Cerebellar nuclear complex (tissue), 1 donor: ENCODE measurements around the gene TSPAN16.

Source experiments
- DNase-seq, 2 experiments: peaks; one replicate each; lab custom pipeline; 2025; lab: John Stamatoyannopoulos, UW

The TSPAN16 gene, protein sequence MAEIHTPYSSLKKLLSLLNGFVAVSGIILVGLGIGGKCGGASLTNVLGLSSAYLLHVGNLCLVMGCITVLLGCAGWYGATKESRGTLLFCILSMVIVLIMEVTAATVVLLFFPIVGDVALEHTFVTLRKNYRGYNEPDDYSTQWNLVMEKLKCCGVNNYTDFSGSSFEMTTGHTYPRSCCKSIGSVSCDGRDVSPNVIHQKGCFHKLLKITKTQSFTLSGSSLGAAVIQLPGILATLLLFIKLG

DNA sequence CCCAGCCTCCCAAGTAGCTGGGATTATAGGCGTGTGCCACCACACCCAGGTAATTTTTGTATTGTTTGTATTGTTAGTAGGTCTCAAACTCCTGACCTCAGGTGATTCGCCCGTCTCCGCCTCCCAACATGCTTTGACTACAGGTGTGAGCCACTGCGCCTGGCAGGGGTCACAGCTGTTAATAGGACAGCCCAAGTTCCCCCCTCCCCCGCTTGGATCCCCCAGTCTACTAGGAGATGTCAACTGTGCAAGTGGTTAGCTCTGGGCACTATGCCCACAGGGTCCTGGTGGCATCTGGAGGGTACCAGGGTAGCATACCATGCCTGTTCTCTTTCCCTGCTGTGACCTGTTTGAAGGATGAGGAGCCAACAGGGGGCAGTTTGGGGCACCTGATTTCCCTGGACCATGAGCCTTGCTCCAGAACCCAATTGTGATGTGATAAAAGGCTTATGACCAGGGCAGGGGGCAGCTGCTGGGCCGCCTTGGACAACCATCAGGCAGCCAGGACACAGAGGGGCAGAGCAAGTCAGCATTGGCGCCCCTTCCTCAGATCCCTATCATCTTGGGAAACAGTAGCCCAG lies at the start of gene TSPAN16:
TSPAN16 (plus strand) TSS at position 496 of the 581 bp plus-strand sequence. CDS start 138 bp downstream, outside the sequence.
- no peak for DNase-seq

DNA sequence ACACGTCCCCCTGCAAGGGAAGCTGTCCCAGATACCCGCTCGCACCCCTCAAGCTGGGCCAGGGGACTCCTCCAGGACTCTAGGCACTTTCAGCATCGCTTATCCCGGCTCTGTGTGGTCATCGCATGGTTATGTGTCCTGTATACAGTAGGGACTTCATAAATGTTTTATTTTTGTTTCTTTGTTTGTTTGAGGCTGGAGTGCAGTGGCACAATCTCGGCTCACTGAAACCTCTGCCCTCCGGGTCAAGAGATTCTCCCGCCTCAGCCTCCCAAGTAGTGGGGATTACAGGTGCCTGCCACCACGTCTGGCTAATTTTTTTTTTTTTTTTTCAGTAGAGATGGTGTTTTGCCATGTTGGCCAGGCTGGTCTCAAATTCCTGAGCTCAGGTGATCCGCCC lies 49.0 kb upstream of the TSPAN16 start:
- DNase-seq: no peak

DNA sequence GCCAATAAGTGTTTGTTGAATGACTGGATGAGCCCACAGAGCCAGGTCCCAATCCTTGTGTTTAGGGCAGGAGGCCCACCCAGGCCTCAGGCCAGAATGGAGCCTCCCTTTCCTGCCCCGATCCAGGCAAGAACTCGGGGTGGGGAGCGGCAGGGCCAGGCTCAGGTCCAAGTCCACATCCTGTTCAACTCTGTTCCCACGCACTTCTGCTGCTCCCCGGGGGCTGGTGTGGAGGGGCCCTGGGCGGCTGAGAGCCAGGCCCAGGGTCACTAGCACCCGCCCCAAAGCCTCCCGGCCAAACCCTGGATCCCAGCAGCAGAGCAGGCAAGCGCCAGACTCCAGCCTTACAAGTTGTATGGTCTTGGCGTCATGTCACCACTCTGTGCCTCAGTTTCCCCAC lies 48.6 kb upstream of the TSPAN16 start:
- DNase-seq: no peak

DNA sequence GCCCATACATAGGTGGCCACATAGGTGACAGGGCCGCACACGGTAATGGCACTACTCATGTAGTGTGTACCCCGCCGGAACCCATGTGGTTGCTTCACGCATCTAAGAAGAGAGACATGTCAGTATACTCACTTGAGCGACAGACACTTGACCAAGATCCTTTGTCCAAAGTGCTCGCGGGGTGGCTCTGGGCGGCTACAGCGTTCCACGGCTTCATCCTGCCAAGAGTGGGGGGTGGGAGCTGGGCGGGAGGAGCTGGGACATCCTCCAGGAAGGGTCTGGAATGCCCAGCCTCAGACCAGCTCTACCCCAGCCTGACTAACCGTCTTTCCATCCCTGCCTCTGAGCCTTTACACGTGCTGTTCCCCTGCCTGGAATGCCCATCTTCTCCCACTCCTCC lies 48.0 kb upstream of the TSPAN16 start:
- DNase-seq: no peak

DNA sequence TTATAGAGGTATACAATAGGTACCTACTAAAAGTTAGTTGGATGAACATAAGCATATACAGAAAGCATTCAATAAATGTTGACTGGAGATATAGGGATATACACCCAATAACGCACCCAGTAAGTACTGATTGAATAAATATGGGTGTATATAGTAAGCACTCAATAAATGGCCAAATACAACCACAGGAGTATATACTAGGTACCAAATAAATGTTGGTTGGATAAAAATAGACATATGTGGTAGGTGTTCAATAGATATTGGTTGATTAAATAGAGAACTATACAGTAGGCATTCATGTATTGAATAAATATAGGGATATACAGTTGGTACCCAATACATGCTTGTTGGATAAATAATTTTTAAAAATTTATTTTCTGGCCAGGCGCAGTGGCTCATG lies 47.1 kb upstream of the TSPAN16 start:
- no peak for DNase-seq

DNA sequence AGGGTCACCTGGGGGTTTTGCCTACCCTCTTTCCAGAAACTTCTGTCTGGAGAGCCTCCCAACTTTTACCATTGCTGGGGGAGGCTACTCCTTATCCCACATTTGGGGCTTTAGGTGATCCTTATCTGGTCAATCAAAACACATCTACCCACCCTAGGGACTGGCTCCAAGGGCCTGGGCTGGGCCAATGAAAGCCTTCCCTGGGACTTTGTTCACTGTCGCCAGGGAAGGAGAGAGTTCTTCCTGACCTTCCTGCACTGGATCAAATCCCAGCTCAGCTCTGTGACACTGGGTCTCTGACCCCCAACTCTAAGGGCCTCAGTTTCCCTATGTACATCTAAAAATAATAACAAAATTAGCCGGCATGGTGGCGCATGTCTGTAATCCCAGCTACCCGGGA lies 44.7 kb upstream of the TSPAN16 start:
- DNase-seq: no peak

DNA sequence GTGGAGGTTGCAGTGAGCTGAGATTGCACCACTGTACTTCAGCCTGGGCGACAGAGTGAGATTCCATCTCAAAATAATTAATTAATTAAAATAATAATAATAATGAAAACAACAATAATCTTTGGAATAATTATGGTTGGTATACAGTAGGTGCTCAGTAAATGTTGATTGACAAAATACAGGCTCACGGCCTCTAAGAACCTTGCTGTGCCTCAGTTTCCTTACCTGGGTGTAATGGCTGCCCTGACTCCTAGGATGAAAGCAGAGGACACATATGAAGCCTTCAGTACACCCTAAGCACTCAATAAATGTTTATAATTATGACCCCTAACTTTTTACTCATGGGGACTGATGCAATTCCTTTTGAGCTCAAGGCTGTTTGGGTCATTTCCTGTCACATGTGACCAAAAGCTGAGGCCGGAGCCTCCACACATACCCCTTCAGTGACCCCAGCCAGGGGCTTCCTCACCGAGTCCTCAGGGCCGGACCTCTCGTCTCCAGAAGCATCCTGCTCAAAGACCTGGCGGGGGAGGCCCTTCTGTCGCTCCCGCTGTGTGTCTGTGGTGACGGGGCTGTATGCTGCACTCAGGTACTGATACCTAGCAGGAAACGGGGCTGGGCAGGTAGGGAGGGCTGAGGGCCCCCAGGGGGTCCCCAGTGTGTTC lies 44.2 kb upstream of the TSPAN16 start:
- no peak for DNase-seq

DNA sequence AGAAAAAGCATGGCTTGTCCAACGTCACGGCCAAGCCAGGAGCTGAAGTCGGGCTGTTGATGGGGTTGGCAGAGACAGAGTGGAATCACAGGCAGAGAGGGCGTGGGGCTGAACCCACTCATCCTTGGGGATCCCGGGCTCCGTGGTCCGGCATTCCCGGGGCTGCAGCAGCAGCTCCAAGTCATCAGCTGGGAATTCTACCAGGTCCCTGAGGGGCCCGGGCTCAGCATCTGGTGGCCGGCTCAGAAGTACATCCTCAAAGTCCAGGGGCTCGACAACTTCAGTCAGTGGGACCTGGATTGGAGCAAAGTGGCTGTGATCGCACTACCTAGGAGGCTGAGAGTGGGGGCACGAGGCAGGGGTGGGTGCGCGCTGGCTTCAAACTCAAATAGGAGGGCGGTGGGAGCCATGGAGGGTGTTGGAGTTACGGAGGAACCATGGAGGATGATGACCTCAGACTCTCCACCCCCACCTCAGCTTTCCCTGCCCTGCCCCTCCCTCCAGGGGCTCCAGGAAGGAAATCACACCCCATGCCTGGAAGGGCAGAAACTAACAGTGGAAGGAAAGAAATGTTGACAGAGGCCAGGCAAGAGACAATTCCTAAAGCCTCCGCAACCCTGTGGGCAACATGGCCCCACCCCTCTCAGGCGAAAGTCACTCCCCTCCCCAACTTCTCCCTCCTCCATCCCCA lies 43.1 kb upstream of the TSPAN16 start:
- DNase-seq: no peak

DNA sequence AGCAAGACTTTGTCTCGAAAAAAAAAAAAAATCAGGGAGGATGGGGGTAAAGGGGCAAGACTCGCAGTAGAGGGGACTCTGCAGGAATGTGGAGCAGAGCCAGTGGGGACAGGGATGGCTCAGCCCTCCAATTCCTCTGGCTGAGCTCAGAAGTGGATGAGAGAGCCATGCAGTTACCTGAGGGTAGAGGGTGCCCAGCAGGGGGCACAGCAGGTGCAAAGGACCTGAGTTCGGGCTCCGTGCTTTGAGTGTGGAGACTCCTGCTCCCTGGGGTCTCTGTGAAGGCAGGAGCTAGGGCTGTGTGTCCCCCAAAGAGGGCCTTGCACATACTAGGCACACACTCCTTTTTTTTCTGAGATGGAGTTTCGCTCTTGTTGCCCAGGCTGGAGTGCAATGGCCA lies 41.3 kb upstream of the TSPAN16 start:
- DNase-seq: no peak

DNA sequence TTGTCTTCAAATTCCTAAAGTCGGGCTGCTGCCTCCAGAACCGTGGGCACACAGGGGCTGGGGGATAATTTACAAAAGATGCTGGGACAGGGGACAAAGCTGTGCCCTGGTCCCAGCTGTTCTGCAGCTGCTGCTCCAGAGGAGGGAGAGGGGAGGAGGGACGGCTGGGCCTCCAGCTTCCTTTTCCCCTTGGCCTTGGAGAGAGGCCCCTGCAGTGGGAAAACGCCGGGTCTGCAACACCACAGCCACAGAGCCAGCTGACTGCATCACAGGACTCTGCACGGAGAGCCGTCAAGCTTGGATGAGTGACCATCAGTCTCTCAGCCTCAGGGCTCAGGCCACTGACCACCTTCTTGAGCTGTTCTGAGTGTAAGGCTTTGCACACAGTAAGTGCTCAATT lies 39.8 kb upstream of the TSPAN16 start:
- DNase-seq: no peak

DNA sequence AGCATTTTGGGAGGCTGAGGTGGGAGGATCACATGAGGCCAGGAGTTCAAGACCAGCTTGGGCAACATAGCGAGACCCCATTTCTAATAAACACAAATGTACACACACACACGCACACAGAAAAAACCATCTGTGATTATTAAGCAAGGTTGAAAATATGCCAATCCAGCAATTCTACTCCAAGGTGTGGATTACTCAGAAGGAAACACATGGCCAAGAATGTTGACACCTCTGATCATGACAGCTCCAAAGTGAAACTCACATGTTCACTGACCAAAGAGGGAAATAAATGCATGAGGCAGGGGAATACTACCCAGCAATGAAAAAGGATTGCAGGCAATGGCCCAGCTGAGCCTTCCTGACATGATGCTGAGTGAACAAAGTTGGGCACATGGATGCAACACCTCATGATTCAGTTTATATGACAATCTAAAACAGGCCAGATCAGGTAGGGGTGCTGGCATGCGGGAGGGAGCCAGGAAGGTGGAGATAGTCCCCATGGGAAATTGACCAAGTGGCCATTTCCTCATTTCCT lies 38.0 kb upstream of the TSPAN16 start:
- no peak for DNase-seq

DNA sequence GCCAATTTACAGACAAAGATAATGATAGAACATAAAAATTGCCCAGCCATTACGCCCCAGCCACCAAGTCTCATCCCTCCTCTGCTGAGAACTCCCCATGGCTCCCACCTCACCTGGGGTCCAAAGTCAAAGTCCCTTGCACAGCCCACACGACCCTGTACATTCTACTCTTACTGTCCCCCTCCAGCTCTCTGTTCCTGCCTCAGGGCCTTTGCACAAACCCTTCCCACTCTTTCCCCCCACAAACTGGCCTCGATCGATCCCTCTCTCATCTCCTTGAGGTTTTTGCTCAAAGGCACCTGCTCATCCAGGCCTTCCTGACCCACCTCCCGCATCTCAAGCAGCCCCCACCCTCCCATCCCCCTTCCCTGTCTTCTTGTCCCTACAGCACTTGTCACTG lies 35.0 kb upstream of the TSPAN16 start:
- DNase-seq: no peak

DNA sequence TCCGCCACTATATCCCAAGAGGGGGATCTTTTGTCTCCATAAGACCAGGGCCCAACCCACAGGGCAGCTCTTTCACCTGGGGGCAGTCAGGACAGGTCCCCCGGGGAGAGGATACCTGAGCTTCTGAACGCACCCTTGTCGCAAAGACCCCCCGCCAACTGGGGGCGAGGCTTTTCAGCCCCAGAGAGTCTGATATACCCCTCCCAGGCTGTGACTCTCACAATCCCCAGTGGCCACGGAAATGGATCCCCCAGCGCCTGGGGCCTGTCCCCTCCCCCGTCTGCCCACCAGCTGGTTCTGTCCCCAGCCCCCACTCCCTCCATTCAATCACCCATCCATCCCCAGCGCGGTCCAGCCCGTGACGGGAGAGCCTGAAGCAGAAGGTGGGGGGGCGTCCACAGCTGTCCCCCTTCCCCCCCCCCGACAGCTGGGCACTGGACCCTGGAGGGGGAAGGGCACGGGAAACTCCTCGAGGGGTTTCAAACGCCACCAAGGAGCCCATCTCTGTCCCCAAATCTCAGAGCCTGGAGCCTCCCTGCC lies 34.5 kb upstream of the TSPAN16 start:
- no peak for DNase-seq

DNA sequence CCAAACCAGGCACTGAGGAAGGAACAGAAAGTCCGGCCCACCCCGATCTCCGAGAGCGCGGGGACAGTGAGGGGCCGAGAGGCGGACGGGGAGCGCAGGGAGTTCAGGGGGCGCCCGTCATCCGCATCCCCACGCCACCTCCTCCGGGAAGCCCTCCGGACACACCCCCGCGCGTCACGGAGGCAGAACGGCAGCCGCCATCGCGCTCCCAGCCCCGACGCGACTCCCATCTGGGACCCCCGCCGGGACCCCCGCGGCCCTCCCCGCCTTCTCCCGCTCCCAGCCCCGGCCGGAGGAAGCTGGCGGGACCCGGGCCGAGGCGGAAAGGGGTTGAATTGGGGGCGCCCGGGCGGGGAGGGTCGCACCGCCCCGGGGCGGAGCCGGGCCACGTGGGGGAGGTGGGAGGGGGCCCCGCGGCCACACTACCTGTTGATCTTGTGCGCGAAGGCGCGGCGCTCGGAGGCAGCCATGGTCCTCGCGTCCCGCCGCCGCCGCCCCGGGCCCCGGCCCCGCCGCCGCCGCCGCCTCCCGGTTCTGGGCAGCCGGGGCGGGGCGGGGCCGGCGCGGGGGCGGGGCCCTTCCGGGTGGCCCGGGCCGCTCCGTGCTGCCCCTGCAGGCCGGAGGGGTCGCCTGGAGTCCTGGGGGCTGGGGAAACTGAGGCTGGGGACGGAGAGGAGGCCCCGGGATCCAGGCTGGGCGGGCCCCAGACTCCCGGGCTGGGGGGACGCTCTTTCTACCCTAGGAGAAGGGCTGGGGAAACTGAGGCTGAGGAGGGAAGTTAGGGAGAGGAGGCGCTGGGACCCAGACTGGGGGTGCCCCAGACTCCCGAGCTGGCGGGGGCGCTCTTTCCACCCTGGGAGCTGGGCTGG lies 33.8 kb upstream of the TSPAN16 start, which contains the start of gene DOCK6:
DOCK6 (minus strand) TSS at position 554 of the 869 bp plus-strand sequence; CDS start at position 470, 84 bp downstream.
- no peak for DNase-seq

DNA sequence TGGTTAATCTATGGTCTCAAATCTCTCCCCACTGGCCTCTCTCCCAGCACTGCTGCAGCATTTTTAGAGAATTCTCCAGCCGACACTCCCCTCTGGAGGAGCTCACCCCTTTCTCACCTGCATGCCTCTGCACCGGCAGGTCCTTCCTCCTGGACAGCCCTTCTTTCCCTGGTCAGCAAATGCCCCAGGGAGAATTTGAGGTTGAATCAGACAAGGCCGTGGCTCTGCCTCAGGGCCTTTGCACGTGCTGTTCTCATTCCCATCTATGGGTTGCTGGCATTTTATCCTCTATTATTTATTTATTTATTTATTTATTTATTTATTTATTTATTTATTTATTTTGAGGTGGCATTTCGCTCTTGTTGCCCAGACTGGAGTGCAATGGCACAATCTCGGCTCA lies 32.2 kb upstream of the TSPAN16 start:
- DNase-seq: no peak

DNA sequence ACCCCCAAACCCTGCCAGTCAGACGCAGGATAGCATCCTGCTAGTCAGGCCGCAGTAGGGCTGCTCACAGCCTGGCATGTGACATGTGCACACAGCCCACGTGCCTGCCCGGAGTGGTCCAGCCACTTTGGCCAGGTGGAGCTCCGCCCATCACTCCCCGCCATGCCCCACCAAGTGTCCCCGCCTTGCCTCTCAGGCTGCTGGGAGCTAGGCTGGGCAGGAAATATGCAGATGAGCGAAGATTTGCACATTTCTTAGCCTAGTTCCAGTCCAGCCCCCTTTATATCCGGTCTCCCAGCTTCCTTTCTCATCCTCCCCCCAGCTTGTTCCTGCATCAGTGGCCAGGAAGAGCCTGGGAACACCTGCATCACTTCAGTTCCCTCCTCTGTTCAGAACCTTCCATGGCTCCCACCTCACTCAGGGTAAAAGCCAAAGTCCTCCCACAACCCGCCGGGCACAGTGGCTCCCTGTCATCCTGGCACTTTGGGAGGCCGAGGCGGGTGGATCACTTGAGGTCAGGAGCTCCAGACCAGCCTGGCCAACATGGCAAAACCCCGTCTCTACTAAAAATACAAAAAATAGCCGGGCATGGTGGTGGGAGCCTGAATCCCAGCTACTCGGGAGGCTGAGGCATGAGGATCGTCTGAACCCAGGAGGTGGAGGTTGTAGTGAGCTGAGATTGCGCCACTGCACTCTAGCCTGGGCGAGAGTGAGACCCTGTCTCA lies 31.3 kb upstream of the TSPAN16 start:
- DNase-seq: no peak

DNA sequence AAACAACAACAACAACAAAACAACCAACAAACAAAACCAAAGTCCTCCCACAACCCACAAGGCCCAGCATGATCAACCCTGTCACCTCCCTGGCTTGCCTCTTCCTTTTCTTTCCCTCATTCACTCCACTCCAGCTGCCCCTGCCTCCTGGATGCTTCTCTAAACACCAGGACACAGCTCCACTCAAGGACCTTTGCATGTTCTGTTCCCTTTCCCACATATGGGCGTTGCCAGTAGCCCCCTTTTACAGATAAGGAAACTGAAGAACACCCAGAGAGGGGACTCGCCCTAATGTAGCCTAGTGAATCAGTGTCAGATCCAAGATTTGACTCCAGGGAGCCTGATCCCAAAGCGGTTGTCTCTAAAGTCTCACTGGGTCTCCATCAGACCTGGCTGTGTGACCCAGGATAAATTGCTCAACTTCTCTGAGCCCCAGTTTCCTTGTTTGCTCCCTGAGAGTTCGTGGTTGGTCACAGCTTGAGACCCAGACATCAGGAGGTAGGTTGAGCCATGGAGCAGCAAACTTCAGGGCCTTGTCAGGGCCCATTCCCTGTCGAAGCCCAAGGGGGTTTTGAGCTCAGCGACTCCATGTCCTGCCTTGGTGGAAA lies 30.7 kb upstream of the TSPAN16 start:
- no peak for DNase-seq

DNA sequence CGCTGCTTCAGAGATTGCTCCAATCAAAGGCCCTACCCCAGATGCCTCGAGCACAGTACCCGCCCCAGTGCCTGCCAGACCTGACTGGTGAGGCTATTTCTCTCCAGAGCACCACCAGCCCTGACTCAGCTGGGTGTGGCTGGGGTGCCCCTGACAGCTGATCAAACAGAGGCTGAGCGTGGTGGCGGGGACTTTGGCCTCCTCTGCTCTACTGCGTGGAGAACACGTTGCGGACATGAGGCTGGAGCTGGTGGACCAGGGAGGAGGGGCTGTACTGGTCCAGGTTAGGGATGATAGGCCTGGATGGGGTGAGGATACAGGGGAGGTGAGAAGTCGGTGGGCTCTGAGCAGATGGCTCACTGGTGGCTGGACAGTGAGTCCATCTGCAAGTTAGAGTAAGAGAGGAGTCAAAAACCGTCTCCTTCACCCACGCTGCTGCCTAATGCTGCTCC lies 30.1 kb upstream of the TSPAN16 start:
- no peak for DNase-seq

DNA sequence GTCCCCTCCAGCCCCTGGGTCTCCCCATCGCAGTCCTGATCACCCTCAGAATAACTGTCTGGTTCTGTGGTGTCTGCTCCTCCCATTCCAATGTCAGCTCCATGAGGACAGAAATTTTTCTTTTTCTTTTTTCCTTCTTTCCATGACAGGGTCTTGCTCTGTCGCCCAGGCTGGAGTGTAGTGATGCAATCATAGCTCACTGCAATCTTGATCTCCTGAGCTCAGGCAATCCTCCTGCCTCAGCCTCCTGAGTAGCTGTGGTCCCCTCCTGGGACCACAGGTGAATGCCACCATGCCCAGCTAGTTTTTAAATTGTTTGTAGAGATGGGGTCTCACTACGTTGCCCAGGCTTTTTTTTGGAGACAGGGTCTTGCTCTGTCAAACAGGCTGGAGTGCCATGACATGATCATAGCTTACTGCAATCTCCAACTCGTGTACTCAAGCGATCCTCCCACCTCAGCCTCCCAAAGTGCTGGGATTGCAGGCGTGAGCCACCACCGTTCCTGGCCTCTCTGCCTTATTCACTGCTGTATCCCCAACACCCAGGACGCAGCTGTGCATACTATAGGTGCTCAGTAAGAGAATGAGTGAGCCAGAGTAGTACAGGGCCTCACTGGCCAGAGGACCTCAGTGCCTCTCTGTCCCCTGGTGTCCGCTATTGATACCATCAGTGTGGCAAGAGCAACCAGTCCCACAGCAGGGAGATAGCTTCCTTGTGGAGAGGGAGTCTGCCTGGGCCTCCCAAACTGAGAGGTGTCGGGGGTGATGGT lies 28.5 kb upstream of the TSPAN16 start:
- no peak for DNase-seq
